ENCODE data around the gene BCLAF3.

GRCh38 chrX:20028588-20028987 is 37.7 kb upstream of the BCLAF3 start:
- TF ChIP-seq POLR2A (IDR thresholded peaks at IDR 0.05; ENCODE audit: low read depth, low read length) (no peak), CEBPB (IDR thresholded peaks at IDR 0.05; ENCODE audit: low read depth, low read length) (no peak)
